GM19468 (cell line): Measurements from ENCODE around the gene NAT10.

ENCODE experiments used
- ATAC-seq: cut with Tn5 transposase; IDR thresholded peaks from one replicate; pipeline ENCODE4 v1.9.1; 2021; ENCODE audit warnings: mild to moderate bottlenecking, moderate library complexity, moderate number of reproducible peaks; ENCODE audit not compliant: unreplicated experiment; ENCODE audit errors: extremely low read depth

NAT10 gene

DNA sequence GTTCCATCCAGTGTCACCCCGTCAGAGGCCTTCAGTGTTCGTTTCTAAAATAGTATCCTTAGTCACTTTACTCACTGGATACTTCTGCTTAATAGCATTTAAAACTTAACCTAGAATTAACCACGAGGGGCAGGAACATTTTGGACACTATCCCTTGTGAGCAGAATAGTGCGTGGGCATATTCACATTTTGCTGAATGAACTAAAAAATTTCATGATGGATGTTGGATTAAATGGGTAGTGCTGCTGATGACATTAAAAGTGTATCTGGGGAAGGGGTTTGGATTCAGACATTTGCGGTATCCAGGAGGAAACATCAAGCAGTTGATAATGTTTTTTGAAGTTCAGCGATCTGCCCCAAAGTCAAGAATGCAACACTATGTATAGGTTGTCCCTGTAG is 750 bp upstream of the NAT10 start:
- no peak for ATAC-seq

GRCh38 chr11:34105957-34106504 is 602 bp downstream of the NAT10 start:
- no peak for ATAC-seq

DNA sequence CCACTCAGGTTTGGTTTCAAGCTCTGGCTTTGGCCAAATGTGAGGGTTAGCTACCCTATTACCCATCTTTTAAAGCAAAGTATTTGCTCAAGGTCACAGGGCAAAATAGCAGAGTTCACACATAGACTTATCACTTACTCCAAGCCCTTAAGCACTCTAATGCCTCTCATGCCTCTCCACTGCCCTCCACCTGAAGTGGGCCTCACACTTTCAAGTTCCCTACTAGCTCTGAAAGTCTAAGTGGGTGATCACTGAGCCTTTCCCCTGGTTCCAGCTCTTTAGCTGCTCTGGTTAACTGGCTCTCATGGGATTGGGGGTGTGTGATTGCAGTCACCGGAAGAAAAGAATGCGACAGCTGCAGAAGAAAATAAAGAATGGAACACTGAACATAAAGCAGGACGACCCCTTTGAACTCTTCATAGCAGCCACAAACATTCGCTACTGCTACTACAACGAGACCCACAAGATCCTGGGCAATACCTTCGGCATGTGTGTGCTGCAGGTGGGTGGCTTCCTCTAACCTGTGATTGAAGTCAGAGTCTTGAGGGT is 6.4 kb downstream of the NAT10 start:
- ATAC-seq, result no peak

GRCh38 chr11:34114014-34114413 is 8.6 kb downstream of the NAT10 start:
- ATAC-seq, result no peak

DNA sequence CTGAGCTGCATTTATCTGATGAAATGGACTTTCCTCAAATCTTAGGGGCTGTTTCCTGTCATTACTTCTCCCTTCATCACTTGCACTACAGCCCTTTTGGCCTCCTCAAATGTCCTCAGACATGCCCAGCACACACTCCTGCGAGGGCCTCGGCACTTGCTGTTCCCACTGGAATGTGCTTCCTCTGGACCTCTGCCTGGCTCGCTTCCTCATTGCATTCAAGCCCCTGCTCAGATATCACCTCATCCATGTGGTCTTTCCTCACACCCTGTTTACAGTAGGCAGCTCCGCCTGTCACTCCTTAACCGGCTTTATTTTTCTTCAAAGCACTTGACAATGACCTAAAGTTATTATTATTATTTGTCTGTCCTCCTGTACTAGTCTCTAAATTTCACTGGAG is 9.0 kb downstream of the NAT10 start:
- ATAC-seq, result no peak

DNA sequence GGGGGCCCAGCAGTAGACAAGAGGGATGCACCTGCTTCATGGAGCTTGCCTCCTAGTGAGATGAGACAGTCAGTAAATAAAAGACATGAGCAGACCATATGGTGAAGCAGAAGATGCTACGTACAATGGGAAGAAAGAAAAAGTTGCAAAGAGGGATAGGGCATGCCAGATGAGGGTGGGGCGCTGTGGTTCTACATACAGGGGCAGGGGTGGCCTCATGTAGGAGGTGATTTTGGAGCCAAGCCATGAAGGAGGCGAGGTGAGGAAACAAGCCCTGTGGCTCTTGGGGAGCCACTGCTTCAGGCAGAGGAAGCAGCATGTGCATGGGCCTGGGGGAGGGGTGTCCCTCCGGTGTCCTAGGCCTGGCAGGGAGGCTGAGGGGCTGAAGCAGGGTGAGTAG is 15.2 kb downstream of the NAT10 start:
- ATAC-seq, result no peak

DNA sequence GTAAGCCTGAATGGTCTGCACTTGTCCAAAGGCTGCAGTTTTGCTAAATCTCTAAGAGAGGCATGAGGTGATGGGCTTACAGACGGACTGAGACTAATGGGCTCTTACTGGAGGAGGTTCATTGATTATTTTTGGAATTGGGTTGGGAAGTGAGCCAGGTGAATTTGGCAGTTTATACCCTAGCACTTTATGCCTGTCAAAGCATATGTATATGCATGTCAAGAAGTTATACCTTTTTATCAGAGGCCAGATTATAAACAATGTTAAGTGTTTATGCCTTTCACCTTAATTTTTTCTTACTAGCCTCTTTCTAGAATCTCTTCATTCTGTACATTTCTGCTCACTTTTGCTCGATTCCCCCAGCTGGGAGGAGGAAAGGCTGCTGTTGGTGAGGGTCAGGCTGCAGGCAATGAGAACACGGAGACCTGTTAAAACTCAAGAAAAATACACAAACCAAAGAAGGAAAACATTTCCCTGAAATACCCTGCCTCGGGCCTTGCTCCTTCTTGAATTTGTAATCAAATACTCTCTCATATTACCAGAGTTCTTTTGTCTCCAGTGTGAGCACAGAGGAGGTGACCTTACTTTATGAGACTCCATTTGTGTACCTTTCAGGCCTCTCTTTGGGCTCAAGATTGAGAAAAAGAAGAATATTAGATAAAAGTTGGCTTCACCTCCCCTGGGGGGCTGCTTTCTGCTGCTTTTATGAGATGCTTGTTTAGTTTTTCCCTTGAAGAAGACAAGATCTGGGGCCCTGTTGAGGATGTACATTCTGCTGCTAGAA is 19.6 kb downstream of the NAT10 start:
- ATAC-seq, result no peak

DNA sequence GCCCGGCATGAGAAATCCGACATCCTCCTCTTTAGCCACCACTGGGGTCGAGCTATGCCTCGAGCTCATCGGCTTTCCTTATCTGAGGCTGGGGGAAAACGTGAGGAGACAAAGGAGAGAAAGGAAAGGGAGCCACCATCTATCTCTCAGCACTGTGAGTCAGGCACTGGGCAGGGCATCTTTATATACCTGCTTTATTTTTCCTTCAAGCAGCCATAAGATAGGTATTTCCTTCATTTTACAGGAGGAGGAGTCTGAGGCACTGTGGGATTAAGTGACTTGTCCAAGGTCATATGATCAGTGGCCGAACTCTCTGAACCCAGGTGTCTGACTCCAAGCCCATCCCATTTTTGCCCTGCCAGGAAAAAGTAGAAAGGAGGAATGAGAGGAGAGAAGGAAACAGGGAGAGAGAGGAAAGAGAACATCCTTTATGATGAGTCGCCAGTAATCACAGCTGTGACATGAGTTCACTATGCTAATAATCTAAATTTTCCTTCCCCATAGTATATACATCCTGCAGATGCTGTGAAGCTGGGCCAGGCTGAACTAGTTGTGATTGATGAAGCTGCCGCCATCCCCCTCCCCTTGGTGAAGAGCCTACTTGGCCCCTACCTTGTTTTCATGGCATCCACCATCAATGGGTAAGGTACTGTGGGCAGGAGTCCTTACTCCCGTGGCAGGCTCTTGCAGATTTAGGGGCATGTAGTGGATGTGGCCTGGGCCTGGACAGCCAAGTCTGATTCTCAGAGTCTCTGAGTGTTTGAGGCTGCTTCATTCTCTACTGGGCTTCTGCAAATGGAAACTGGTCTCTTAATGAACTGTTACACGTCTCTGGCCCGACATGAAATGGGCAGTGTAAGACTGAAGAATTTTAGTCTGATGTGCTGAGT is 21.8 kb downstream of the NAT10 start:
- no peak for ATAC-seq

- ATAC-seq, result no peak
These were observed 23.4 kb downstream of the NAT10 start for GRCh38 chr11:34128824-34129223.

DNA sequence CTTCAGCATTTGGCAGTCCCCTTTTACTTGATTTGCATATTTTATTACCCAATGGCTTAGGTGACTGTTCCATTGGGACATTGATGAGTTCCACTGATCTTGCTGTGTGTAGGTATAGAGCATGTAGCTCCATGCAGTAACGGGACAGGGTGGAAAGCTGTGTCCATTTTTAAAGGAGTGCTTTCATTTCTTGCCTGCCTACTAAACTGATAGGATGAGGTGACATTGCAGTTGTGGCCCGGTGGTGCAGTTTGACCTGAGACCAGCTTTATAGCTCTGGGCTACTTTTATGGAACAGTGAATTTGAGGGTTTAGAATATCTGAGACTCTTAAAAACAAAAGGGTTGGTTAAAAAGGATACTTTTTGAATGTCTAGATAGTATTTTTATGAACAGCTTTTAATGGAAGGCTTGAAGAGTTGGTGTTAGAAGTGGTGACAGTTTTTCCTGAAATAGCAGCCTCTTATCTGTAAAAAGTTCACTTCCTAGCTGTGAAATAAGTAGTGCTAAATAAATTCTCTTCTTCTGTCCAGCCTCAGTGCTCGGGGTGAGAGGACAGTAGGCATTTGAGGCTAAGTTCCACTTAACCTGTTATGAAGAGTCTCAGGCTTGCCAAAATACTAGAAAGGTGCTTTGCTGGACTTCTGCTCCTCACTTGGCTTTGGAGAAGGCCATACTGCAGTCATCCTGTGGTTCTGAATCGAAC is 27.0 kb downstream of the NAT10 start:
- ATAC-seq, result no peak

- no peak for ATAC-seq
These were observed 29.3 kb downstream of the NAT10 start for GRCh38 chr11:34134765-34135164.

DNA sequence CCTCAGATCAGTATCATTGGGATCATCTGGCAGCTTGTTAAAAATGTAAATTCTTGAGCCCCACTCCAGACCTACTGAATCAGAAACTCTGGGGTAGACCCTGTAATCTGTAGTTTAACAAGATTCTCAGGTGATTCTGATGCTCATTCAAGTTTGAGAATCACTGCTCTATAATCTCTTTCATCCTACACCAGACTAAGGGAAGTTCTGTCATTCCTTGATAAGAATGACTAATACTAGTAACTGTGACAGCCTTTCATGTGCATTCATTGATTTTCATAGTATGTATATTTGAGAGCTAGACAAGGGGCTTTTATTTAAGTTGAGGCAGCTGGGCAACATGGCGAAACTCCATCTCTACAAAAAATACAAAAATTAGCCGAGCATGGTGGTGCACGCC is 30.0 kb downstream of the NAT10 start:
- no peak for ATAC-seq

GRCh38 chr11:34136420-34136819 is 31.0 kb downstream of the NAT10 start:
- no peak for ATAC-seq

DNA sequence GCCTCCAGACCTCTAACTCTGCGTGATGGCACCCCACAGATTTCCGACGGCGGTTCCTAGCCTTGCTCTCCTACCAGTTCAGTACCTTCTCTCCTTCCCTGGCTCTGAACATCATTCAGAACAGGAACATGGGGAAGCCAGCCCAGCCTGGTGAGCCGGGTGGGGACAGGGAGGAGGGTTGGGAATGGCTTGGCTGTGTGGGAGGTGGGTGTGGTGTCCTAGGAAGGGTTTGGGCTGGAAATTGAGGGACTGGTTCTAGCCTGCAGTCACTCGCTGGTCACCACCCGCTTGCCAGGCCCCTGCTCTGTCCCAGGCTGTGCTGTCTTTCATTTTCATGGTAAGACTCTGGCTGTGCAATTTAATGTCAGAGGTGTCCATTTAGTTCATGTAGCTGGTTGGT is 33.9 kb downstream of the NAT10 start:
- ATAC-seq, result no peak

DNA sequence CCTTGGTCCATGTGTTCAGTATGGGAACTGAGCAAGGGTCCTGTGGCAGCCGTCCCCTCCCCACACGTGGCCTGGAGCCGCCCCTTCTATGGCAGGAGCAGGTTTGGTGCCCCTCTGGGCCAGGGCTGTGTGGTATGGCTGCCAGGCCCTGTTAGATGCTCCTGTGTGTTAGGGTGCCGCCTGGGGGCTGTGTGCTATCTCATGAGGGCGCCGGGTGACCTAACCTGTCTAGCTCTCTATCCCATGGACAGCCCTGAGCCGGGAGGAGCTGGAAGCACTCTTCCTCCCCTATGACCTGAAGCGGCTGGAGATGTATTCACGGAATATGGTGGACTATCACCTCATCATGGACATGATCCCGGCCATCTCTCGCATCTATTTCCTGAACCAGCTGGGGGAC is 34.7 kb downstream of the NAT10 start:
- no peak for ATAC-seq

- ATAC-seq, result no peak
These were observed 37.6 kb downstream of the NAT10 start for GRCh38 chr11:34143048-34143447.

DNA sequence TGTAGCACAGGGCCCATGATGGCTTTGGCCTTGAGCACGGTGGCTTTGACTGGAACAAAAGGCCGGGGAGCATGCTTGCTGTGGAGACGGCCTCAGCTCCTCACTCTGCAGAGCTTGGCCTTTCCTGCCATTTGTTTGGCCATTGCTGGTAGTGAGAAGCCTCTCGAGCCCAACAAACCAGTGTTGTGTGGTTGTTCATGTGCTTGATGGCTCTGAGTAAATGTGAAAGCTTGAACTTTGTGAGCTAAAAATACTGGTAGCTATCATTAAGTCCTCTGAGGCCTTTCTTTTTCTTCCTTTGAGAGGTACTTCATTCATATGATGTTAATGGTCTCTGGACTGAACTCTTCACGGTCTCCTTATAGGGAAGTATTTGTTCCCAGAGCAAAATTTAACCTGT is 39.6 kb downstream of the NAT10 start:
- ATAC-seq, result no peak

GRCh38 chr11:34145847-34146381 is 40.5 kb downstream of the NAT10 start:
- no peak for ATAC-seq

DNA sequence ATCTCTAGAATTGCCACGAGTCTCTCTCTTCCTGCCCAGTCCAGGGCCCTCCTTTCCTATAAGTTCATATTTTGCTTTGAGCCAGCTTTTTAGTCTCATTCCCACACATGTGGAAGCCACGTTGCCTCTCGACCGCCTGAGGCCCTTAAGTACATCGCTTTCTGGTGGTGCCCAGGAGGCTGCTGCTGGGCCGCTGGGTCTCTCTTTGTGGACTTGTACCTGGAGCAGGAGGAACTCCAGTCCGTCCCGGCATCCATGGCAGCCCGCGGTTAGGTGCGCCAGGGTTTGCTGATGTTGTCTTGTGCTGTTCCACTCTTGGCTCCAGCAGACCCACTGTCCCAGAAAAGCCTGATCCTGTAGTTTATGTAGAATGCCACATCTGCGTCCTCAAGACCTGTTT is 41.0 kb downstream of the NAT10 start:
- ATAC-seq, result no peak

- ATAC-seq, result no peak
These were observed 41.4 kb downstream of the NAT10 start for GRCh38 chr11:34146866-34147265.
